ENCODE data around the gene NPY4R2. TPM values are rescaled to one million over a fixed set of nuclear protein-coding genes. Genes with fewer than 3 reads are reported as not detected.
"Not testable (repeated sequence)": the region's sequence is repeated elsewhere in the genome, so short reads cannot be mapped to it uniquely, and the experiment has no call there.

The NPY4R2 gene
- total RNA-seq, 2 experiments from 2014 or later = not detected

DNA sequence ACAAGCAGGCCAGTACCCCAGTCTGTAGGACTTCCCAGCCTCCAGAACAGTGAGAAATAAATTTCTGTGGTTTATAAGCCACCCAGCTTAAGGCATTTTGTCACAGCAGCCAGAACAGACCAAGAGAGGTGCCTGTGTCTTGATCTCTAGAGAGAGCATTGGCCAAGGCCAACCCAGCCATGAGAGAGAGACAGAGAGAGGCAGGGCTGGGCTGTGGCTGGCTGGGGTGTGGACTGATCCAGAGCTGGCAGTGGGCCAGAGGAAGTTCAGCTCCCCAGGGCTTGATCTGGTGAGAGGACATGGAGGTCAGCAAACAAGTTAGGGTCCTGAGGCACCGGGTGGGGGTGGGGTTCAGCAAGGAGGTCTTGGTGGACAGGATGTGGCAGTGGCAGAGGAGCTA lies 14.4 kb downstream of the NPY4R2 start:
- ATAC-seq (ENCODE audit: poor library complexity); H3K27ac Mint-ChIP-seq; H3K9me3 Mint-ChIP-seq; POLR2A ChIA-PET; DNase-seq; H3K27me3 Mint-ChIP-seq; H3K9me3 ChIP-seq (ENCODE audit: control insufficient read depth in 1 of 2, insufficient read depth in 1 of 2, low read length in 2 of 2); H3K27ac ChIP-seq (ENCODE audit: low read depth in 1 of 2, low read length in 2 of 2); H3K27me3 ChIP-seq (ENCODE audit: control insufficient read depth in 1 of 2, insufficient read depth in 2 of 2, low read length in 2 of 2); H3K36me3 Mint-ChIP-seq (ENCODE audit: low read depth); H3K4me1 ChIP-seq (ENCODE audit: insufficient read depth, low read length); H3K4me3 ChIP-seq (ENCODE audit: low read length); H3K4me1 Mint-ChIP-seq (ENCODE audit: low read depth); CTCF ChIA-PET; H3K4me3 Mint-ChIP-seq; intact Hi-C loops (cut with DNase I, micrococcal nuclease); H3K36me3 ChIP-seq (ENCODE audit: insufficient read depth, low read length): not testable (repeated sequence)

DNA sequence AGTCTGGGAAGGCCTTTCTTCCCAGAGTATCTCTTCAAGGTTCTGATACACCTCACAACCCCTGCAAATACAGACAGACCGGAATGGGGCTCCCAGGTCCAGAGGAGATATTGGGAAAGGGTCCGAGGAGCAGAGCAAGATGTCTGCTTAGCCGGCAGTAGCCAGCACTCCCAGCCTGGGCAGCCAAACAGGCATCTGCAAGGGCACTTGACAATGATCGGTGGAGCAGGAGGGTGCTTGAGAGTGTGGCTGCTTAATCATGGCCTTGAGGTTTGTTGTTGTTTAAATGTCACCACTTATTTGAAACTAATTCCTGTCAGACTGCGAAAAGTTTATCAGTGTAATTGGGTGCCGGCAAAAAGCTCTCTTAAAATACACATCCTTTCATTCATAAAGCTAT lies 15.0 kb downstream of the NPY4R2 start:
- POLR2A ChIA-PET; H3K27ac ChIP-seq (ENCODE audit: low read depth in 1 of 2, low read length in 2 of 2); H3K4me1 ChIP-seq (ENCODE audit: insufficient read depth, low read length); H3K9me3 Mint-ChIP-seq; intact Hi-C loops (cut with DNase I, micrococcal nuclease); H3K27me3 ChIP-seq (ENCODE audit: control insufficient read depth in 1 of 2, insufficient read depth in 2 of 2, low read length in 2 of 2); CTCF ChIA-PET; H3K27me3 Mint-ChIP-seq; H3K36me3 Mint-ChIP-seq (ENCODE audit: low read depth); H3K27ac Mint-ChIP-seq; H3K4me3 Mint-ChIP-seq; ATAC-seq (ENCODE audit: poor library complexity); DNase-seq; H3K9me3 ChIP-seq (ENCODE audit: control insufficient read depth in 1 of 2, insufficient read depth in 1 of 2, low read length in 2 of 2); H3K4me3 ChIP-seq (ENCODE audit: low read length); H3K4me1 Mint-ChIP-seq (ENCODE audit: low read depth); H3K36me3 ChIP-seq (ENCODE audit: insufficient read depth, low read length): not testable (repeated sequence)

DNA sequence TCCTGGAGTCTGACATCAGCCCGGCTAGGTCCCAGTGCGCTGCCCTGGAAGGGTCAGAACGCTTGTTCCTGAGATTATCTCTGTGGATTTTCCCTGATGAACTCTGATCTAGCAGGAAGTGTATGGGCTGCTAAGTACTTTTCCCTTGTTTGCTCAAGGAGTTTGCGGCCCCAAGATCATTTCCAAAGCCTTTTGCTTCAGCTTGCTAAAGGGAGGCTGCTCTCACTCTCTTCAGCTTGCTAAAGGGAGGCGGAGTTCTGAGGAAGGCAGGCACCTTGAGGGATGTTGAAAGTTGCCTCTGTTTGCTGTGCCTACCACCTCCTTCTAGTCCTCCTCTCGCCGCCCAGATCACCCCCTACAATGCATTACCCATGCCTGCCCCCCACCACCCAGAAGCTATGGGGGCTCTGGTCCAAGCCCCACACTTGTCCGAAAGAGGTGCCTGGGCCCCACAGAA lies 18.3 kb downstream of the NPY4R2 start:
- H3K27ac Mint-ChIP-seq; H3K9me3 ChIP-seq (ENCODE audit: control insufficient read depth in 1 of 2, insufficient read depth in 1 of 2, low read length in 2 of 2); H3K36me3 ChIP-seq (ENCODE audit: insufficient read depth, low read length); H3K4me1 ChIP-seq (ENCODE audit: insufficient read depth, low read length); intact Hi-C loops (cut with DNase I, micrococcal nuclease); H3K4me3 ChIP-seq (ENCODE audit: low read length); H3K27ac ChIP-seq (ENCODE audit: low read depth in 1 of 2, low read length in 2 of 2); ATAC-seq (ENCODE audit: poor library complexity); POLR2A ChIA-PET; H3K4me1 Mint-ChIP-seq (ENCODE audit: low read depth); DNase-seq; H3K27me3 Mint-ChIP-seq; CTCF ChIA-PET; H3K27me3 ChIP-seq (ENCODE audit: control insufficient read depth in 1 of 2, insufficient read depth in 2 of 2, low read length in 2 of 2); H3K36me3 Mint-ChIP-seq (ENCODE audit: low read depth); H3K4me3 Mint-ChIP-seq; H3K9me3 Mint-ChIP-seq: not testable (repeated sequence)

DNA sequence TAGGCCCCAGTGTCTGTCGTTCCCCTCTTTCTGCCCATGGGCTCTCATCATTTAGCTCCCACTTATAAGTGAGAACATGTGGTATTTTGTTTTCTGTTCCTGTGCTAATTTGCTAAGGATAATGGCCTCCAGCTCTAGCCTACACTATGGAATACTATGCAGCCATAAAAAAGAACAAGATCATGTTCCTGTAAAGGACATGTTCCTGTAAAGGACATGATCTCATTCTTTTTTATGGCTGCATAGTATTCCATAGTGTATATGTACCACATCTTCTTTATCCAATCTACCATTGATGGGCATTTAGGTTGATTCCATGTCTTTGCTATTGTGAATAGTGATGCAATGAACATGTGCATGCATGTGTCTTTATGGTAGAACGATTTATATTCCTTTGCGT lies 19.2 kb downstream of the NPY4R2 start:
- H3K36me3 Mint-ChIP-seq (ENCODE audit: low read depth); H3K4me3 Mint-ChIP-seq; H3K27me3 ChIP-seq (ENCODE audit: control insufficient read depth in 1 of 2, insufficient read depth in 2 of 2, low read length in 2 of 2); H3K9me3 Mint-ChIP-seq; H3K27ac Mint-ChIP-seq; H3K4me1 ChIP-seq (ENCODE audit: insufficient read depth, low read length); CTCF ChIA-PET; DNase-seq; POLR2A ChIA-PET; ATAC-seq (ENCODE audit: poor library complexity); H3K4me3 ChIP-seq (ENCODE audit: low read length); intact Hi-C loops (cut with DNase I, micrococcal nuclease); H3K27ac ChIP-seq (ENCODE audit: low read depth in 1 of 2, low read length in 2 of 2); H3K9me3 ChIP-seq (ENCODE audit: control insufficient read depth in 1 of 2, insufficient read depth in 1 of 2, low read length in 2 of 2); H3K36me3 ChIP-seq (ENCODE audit: insufficient read depth, low read length); H3K4me1 Mint-ChIP-seq (ENCODE audit: low read depth); H3K27me3 Mint-ChIP-seq: not testable (repeated sequence)

DNA sequence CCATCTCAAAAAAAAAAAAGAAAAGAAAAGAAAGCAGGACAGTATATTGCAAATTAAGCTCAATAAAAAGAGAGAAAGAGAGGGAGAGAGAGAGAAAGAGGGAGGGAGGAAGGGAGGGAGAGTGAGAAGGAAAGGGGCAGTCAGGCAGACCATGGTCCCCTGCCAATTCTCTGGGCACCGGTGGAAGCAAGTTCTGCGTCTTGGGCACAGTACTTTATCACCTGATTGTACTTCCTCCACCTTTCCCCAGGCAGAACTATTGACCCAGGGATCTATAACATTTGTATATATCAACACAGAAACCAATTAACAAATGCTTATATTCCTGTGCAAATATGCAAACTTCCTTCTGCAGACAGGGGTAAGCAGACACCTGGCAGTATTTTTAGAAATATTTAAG lies 22.4 kb downstream of the NPY4R2 start:
- H3K4me3 Mint-ChIP-seq; H3K27me3 Mint-ChIP-seq; H3K4me1 Mint-ChIP-seq (ENCODE audit: low read depth); H3K36me3 Mint-ChIP-seq (ENCODE audit: low read depth); H3K27ac Mint-ChIP-seq; H3K27me3 ChIP-seq (ENCODE audit: control insufficient read depth in 1 of 2, insufficient read depth in 2 of 2, low read length in 2 of 2); H3K4me1 ChIP-seq (ENCODE audit: insufficient read depth, low read length); H3K36me3 ChIP-seq (ENCODE audit: insufficient read depth, low read length); CTCF ChIA-PET; DNase-seq; H3K9me3 Mint-ChIP-seq; ATAC-seq (ENCODE audit: poor library complexity); H3K9me3 ChIP-seq (ENCODE audit: control insufficient read depth in 1 of 2, insufficient read depth in 1 of 2, low read length in 2 of 2); H3K27ac ChIP-seq (ENCODE audit: low read depth in 1 of 2, low read length in 2 of 2); H3K4me3 ChIP-seq (ENCODE audit: low read length); POLR2A ChIA-PET; intact Hi-C loops (cut with DNase I, micrococcal nuclease): not testable (repeated sequence)

DNA sequence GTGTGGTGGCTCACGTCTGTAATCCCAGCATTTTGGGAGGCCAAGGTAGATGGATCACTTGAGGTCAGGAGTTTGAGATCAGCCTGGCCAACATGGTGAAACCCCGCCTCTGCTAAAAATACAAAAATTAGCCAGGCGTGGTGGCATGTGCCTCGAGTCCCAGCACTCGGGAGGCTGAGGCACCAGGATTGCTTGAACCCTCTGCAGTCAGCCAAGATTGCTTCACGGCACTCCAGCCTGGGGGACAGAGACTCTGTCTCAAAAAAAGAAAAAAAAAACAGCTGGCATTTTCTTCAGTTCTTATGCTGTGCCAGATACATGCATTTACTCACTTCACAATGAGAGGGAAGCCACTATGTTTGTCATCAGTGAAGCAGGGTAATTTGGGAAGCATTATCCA lies 22.9 kb downstream of the NPY4R2 start:
- H3K27me3 Mint-ChIP-seq; ATAC-seq (ENCODE audit: poor library complexity); H3K36me3 ChIP-seq (ENCODE audit: insufficient read depth, low read length); H3K27ac Mint-ChIP-seq; H3K4me1 ChIP-seq (ENCODE audit: insufficient read depth, low read length); DNase-seq; POLR2A ChIA-PET; H3K4me1 Mint-ChIP-seq (ENCODE audit: low read depth); H3K36me3 Mint-ChIP-seq (ENCODE audit: low read depth); CTCF ChIA-PET; H3K27me3 ChIP-seq (ENCODE audit: control insufficient read depth in 1 of 2, insufficient read depth in 2 of 2, low read length in 2 of 2); H3K9me3 ChIP-seq (ENCODE audit: control insufficient read depth in 1 of 2, insufficient read depth in 1 of 2, low read length in 2 of 2); H3K4me3 ChIP-seq (ENCODE audit: low read length); H3K4me3 Mint-ChIP-seq; H3K27ac ChIP-seq (ENCODE audit: low read depth in 1 of 2, low read length in 2 of 2); intact Hi-C loops (cut with DNase I, micrococcal nuclease); H3K9me3 Mint-ChIP-seq: not testable (repeated sequence)

DNA sequence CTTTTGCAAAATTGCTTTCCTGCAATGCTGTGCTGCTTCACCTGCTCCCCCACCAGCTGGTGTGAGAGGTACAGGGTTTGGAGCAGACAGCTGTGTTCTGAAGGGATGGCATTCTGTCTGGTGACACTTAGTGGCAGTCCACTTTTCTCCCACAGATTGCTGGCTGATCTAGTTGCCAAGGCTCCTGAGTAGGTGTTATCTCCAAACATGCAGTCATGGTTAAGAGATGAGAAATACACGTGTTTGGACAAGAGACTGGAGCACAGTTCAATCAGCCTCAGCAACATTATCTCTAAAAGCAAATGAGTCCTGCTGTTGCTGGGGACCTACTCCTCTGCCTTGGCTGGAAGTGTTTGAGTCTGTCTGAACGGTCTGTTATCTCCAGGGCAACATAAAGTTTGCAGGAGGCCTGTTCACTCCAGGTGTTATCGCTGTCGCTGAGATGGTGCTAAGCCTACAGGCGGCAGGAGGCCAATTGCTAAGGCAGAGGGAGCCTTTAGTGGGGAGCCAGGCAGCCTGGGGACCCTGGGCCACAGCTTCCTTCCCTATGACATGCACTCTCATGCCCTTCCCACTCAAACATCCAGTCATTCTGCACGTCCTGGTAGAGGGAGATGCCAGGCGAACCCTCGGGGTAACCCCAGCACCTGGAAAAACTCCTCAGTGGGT lies 24.0 kb downstream of the NPY4R2 start:
- ATAC-seq (ENCODE audit: poor library complexity); intact Hi-C loops (cut with DNase I, micrococcal nuclease); CTCF ChIA-PET: not testable (repeated sequence)

More for the DNA sequence above, 24.0 kb downstream of the NPY4R2 start:
- H3K27me3 Mint-ChIP-seq; H3K27ac Mint-ChIP-seq; H3K27ac ChIP-seq (ENCODE audit: low read depth in 1 of 2, low read length in 2 of 2); H3K9me3 ChIP-seq (ENCODE audit: control insufficient read depth in 1 of 2, insufficient read depth in 1 of 2, low read length in 2 of 2); H3K4me3 Mint-ChIP-seq; H3K4me1 Mint-ChIP-seq (ENCODE audit: low read depth); DNase-seq; H3K36me3 Mint-ChIP-seq (ENCODE audit: low read depth); H3K4me3 ChIP-seq (ENCODE audit: low read length); H3K27me3 ChIP-seq (ENCODE audit: control insufficient read depth in 1 of 2, insufficient read depth in 2 of 2, low read length in 2 of 2); H3K36me3 ChIP-seq (ENCODE audit: insufficient read depth, low read length); H3K9me3 Mint-ChIP-seq; H3K4me1 ChIP-seq (ENCODE audit: insufficient read depth, low read length); POLR2A ChIA-PET: not testable (repeated sequence)
